ES-I3 (cell line): ENCODE results near the gene HOXA7.

Experiments
- H3K36me3 ChIP-seq: 2 replicates; pipeline ENCODE4 v1.6.1; 2013; ENCODE audit warnings: mild to moderate bottlenecking, low read length, control low read depth, moderate library complexity; ENCODE audit not compliant: insufficient read depth
- H3K4me1 ChIP-seq: 2 replicates; pipeline ENCODE4 v1.6.1; 2013; ENCODE audit warnings: mild to moderate bottlenecking, control low read depth, low read length; ENCODE audit not compliant: insufficient read depth
- H3K9ac ChIP-seq: 2 replicates; pipeline ENCODE4 v1.6.1; 2013; ENCODE audit warnings: low read depth, mild to moderate bottlenecking, low read length, moderate library complexity
- H3K9me3 ChIP-seq: 2 replicates; pipeline ENCODE4 v1.6.1; 2013; ENCODE audit warnings: mild to moderate bottlenecking, low read length, moderate library complexity; ENCODE audit not compliant: control insufficient read depth, insufficient read depth

Gene HOXA7

DNA sequence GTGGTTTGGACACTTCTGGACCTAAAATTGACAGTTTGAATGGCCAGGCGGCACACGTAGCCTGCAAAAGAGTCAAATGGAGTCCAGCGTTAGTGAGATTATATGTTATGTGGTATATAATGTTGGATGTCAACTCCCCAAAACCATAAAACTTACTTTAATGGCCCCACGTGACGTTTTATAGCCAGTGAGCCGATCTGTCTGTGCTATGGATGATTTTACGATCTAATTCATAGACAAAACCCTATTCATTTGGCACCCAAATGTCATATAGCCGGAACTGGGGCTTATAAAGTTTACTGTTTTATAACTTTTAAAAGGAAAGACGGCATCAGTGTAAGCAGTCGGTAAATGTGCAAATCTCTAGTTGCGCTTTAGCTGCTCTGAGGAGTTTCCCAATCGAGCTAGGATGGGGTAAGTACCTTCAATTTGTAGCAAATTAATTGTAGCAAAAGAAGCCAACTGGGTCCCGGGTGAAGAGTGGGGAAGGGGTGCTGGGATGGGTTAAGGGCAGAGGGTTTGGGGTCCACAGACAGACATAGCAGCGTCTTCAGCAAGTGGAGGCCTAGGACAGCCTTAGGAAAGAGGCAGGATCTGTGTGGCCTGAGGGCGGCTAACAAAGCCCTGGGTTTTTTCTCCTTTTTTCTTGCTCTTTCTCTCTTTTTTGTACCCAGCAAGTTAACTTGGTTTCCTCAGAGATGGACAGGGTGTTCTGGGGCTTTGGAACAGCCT is 16.2 kb downstream of the HOXA7 start:
- H3K4me1 ChIP-seq = peaks cover 4% of the 10 kb centered on the region; the same call in 1 of the 2 replicates

DNA sequence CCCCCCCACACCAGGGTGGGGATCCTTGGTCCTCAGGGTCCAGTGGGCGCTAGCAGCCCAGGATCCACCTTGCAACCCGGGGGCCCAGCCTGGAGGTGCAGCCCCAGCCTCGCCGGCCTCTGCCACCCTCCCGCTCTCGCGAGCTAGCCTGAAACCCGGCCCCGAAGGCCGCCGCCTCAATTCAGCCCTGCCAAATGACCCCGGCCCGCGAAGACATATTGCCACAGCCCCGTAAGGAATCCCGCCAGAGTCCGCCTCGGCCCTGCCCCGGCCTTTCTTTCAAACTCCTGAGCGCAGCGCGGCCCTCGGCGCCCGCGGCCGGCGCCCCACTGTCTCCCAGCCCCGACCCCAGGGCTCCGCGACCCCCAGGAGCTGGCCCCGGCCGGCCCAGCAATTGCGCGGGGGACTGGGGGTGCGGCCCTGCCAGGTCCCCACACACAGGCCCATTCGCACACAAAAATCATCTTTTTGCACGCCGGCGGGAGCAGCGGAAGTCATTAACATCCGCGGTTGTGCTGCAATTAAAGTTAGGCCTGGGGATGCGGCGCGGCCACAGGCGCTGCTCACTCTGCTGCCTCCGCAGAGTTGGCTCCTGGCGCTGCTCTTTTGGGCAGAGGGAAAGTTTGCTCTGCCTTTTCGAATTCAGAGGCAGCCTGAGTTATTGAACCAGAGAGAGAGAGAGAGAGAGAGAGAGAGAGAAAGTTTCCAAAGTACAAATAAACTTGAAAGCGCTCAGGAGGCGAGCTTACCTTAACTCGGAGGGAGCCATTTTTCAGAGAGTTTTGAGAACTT is 16.9 kb downstream of the HOXA7 start:
- H3K9me3 ChIP-seq = no peaks in the 10 kb centered on the region
- H3K36me3 ChIP-seq = no peaks in the 10 kb centered on the region
- H3K4me1 ChIP-seq = peaks cover 4% of the 10 kb centered on the region; the same call in 1 of the 2 replicates
- H3K9ac ChIP-seq = peak overlapping the region; percentile 26; the same call in 1 of the 2 replicates

More for the DNA sequence above, 16.2 kb downstream of the HOXA7 start:
- H3K36me3 ChIP-seq = no peaks in the 10 kb centered on the region
- no peaks in the 10 kb centered on the region for H3K9me3 ChIP-seq
- no peak overlapping the region for H3K9ac ChIP-seq

DNA sequence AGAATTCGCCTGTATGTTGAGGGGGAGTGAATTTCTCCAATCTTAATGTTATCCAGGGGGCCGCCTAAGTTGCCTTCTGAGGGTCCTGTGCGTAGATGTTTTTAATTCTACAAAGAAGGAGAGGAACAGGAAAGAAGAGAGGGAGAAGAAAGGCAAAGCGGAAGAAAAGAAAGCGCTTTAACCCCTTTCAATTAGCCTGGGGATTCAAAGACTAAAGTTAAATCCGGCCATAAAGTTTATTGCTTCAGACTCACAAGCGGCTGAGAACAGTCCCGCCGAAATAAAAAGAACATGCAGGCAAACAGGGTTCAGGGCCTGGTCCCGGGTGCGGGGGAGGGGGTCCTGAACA is 17.5 kb downstream of the HOXA7 start:
- Histone ChIP-seq H3K4me1 (peaks cover 4% of the 10 kb centered on the region; the same call in 1 of the 2 replicates), H3K36me3 (no peaks in the 10 kb centered on the region), H3K9ac (no peak overlapping the region), H3K9me3 (no peaks in the 10 kb centered on the region)

DNA sequence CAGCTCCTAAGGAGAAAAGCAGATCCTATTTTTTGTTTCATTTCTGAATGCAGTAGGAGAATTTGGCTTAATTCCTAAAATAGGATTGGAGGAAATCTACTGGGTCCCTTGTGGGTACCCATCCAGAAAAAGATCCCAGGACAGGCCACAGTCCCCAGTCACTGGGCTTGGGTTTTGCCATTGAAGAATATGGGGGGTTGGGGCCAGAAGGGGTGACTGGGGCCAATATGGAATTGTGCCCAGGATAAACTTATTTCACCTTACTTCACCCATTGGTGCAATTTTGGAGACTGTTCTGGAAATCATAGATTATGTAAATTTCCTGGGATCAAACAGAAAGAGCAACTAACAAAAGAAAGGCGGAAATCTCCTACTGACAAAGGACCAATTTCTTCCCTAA is 18.0 kb downstream of the HOXA7 start:
- Histone ChIP-seq H3K36me3 (no peaks in the 10 kb centered on the region), H3K4me1 (peaks cover 4% of the 10 kb centered on the region; the same call in 1 of the 2 replicates), H3K9me3 (no peaks in the 10 kb centered on the region), H3K9ac (no peak overlapping the region)

DNA sequence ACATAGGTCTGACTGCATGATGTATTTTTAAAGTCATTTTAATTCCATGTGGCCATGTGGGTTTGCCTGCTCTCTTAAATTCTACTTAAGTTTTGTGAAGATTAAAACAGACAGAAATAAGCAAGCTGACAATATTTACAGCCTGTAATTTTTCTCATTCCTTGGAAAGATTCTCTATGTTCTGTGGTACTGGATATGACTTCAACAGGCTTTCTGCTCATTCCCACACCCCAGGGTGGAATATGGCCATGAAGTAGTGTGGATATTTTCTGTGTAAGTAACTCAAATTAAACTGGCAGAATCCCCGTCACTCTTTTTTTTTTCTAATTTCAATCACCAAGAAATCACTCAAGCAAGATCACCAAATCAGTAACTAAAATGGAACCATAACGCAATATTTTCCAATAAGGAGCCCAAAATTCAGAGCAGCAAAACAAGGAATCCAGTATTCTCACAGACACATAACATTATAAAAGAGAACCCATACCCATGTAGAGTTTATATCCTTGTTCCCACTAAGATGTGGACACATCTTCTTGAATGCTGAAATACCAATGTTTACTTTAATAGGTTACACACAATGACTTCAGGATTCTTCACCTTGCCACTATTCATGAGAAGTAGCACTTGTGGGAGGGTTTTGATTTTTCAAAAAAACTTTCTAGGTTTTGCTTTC is 18.7 kb downstream of the HOXA7 start:
- no peaks in the 10 kb centered on the region for H3K36me3 ChIP-seq
- peaks cover 4% of the 10 kb centered on the region; the same call in 1 of the 2 replicates for H3K4me1 ChIP-seq
- no peaks in the 10 kb centered on the region for H3K9me3 ChIP-seq
- H3K9ac ChIP-seq = no peak overlapping the region

DNA sequence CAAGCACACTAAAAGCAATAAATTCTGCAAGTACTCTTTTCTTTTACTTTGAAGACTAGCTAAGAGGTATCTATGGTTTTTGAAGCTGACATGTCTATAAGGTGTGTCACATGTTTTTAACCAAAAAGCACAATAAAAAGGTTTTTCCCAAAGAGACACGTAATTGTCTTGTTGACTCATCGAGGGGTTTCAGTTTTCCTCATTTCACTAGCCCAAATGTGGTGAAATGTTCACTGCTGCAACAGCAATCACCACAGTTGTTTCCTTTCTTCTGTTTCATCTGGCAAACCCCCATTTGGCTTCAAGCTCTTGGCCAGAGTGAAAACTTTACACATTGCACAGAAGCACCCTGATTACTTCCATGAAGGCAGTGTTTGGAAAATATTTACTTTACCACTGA is 22.1 kb downstream of the HOXA7 start:
- no peaks in the 10 kb centered on the region for H3K36me3 ChIP-seq
- H3K9ac ChIP-seq = no peak overlapping the region
- H3K4me1 ChIP-seq = no peaks in the 10 kb centered on the region; the same call in 1 of the 2 replicates
- H3K9me3 ChIP-seq = no peaks in the 10 kb centered on the region

DNA sequence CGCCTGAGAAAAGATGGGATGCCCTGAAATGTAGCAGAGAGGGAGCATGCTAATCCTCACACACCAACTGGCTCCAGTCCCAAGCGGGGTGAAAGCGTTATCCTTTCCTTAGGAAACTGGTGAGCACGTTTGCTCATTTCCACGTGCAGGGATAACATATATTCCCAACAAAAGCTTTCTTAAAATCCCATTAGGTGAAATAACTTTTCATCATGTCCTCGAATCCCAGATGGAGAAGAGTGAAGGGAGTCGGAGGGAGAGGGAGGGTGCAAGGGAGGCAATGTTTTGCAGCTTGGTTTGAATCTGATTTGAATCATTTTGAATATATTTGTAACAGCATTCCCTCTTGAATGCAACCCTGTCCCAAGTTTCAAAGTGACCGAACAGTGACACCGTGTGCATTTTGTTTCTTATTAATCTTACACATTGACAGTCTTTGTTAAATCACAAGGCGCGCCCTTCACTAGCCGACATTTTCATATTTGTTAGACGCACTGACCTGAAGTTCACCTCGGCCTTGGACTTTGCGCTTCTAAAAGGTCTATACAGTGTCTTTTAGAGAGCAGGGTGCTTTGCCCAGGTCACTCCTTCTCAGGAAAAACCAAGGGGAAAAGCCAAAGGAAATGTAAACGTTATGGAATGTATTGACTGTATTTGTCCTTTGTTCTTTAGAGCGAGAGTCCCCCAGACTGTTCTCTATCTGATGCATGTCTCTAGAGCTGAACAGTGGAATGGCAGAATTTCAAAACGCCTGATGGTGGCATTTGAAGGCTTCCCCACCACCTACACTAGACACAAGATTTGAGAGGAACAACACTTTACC is 22.9 kb downstream of the HOXA7 start:
- H3K9me3 ChIP-seq = no peaks in the 10 kb centered on the region
- H3K4me1 ChIP-seq = no peaks in the 10 kb centered on the region; the same call in 1 of the 2 replicates
- no peaks in the 10 kb centered on the region for H3K36me3 ChIP-seq
- no peak overlapping the region for H3K9ac ChIP-seq

DNA sequence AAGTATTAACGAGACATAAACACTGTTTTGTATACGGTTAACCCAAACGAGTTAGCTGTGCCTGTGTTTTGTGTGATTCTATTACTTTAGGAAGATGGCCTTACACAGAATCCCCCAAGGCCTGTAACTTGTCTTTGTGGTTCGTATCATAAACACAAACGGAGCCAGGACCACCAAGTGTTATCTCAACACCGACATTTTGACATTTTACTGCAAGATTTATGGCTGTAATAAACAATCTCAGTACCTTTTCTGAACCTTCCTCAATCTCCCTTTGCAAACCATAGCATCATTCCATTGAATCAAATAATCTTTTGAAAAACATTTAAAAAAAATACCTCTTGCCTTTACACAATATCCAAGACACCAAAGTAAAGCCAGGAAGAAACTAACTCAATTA is 23.5 kb downstream of the HOXA7 start:
- H3K36me3 ChIP-seq = no peaks in the 10 kb centered on the region
- no peak overlapping the region for H3K9ac ChIP-seq
- no peaks in the 10 kb centered on the region for H3K9me3 ChIP-seq
- no peaks in the 10 kb centered on the region; the same call in 1 of the 2 replicates for H3K4me1 ChIP-seq

DNA sequence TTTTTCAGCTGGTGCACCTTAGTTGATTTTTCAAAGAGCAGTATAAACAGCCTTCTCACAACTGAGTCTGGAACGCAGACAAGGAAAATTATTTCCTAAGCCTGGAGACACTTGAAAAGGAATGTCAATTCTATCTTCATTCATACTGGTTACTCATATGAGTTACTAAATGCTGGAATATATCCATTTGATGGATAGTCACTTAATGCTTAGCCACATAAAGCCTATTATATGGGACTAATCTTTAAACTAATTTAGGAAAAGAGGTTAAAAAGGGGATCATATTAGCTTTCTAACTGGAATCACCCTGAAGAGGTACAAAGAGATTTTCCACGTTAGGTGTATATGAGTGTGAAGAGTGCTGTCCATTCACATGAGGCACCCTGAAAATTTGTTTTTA is 24.3 kb downstream of the HOXA7 start:
- no peaks in the 10 kb centered on the region for H3K9me3 ChIP-seq
- H3K36me3 ChIP-seq = no peaks in the 10 kb centered on the region
- no peaks in the 10 kb centered on the region; the same call in 1 of the 2 replicates for H3K4me1 ChIP-seq
- H3K9ac ChIP-seq = no peak overlapping the region

DNA sequence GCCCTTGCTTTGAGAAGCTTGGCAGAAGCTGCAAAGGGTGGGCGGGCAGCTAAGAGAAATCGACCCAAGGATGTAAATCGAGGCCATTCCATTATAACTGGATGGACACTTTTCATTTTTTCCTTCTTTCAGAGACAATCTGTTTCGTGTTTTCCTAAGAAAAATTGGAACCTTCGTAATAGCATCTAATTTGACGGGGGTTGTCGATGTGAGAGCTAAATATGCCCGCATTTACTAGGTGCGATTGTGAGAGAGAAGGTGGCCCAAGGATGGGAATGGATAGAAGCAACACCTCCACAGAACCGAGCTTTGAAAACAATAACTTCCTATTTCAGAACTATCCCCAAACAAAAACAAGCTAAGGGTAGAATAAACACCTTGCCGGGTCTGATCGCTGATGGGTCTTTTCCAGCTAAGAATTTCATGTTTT is 25.1 kb downstream of the HOXA7 start:
- Histone ChIP-seq H3K4me1 (no peaks in the 10 kb centered on the region; the same call in 1 of the 2 replicates), H3K9me3 (no peaks in the 10 kb centered on the region), H3K9ac (peak overlapping the region; percentile 28; the same call in 1 of the 2 replicates), H3K36me3 (no peaks in the 10 kb centered on the region)

DNA sequence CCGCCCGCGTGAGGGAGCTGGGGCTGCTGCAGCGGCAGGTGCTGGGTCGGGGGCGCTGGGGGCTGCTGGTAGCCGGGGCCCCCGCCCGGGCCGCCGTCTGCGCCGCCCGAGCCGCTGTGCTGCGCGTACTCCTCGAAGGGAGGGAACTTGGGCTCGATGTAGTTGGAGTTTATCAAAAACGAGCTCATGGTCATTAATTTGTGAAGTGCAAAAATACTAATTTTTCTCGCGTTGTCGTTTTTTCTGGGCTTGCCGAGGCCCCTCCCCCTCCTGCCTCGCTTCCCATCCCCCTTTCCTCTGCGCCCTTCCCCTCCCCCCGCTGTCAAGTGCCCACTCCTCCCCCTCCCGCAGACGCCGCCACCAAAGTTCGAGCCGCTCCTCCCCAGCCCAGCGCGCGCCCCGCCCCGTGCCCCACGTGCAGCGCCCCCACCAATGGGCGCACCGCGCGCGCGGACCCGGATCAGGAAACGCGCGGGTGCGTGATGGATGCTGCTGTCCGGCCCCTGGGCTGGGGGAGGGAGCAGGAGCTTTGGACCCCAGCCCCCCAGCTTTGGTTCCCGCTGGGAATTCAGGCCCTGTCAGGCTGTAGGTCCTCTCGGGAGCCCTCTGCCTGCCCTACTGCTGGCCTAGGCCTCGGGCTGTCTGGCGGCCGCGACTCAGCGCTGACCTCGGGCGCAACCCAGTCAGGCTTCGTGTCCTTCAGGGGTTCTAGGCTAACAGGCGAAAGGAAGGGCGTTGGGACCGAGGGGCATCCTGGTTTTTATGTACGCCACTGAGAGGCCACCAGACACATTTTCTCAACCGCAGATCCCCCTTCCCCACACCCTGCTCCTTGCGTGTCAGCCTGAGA is 25.7 kb downstream of the HOXA7 start, which contains the start of gene HOXA4:
Gene HOXA4 (minus strand): TSS at position 218 of the 850 bp plus-strand sequence. CDS start 24 bp downstream, at position 194.
- Histone ChIP-seq H3K9ac (peak within 1 kb of the TSS; percentile 42; the same call in 1 of the 2 replicates), H3K4me1 (no peaks in the 10 kb centered on the region)

DNA sequence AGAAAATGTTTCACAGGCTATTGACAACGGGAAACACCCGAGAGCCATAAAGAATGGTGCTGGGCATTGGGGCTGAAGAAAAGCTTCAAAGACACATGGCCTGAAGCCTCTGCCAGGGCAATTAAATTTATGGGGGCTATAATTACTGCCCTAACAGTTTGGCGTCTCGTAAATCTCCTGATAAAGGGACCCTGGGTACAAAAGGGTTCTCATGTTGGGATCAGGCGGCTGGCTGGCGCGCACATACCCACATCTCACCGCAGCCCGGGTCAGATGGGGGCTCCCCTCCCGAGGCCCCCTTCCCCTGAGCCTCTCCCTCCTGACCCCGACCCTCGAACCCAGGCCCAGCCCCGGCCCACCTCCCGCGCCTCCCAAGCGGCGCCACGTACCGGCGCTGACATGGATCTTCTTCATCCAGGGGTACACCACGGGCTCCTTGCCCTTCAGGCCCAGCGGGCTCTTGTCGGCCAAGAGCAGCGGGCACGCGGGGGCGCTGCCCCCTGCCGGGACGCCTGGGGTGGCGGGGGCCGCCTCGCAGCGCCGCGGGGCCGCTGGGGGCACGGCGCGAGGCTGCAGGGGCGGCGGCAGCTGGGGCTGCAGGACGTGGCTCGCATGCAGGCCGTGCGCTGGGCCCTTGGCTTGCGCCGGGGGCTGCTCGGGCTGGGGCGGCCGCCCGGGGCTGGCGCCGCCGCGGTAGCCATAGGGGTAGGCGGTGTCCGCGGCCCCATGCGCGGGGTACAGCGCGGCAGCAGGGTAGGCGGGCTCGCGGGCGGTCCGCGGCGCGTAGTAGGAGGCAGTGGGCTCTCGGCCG is 26.5 kb downstream of the HOXA7 start:
- no peaks in the 10 kb centered on the region for H3K9me3 ChIP-seq
- peak overlapping the region; percentile 42; the same call in 1 of the 2 replicates for H3K9ac ChIP-seq
- no peaks in the 10 kb centered on the region for H3K36me3 ChIP-seq
- no peaks in the 10 kb centered on the region for H3K4me1 ChIP-seq

More for the DNA sequence above, 25.7 kb downstream of the HOXA7 start, which contains the start of gene HOXA4:
- Histone ChIP-seq H3K36me3 (no peaks in the 10 kb centered on the region), H3K9me3 (no peaks in the 10 kb centered on the region)
